SK-N-SH (cell line): ENCODE measurements around the gene RIN2.

Experiments used
- EZH2phosphoT487 ChIP-seq: fragments of 200-600 bp; sonication (generic); IDR thresholded peaks from 2 replicates; pipeline ENCODE4 v1.6.1; 2017; ENCODE audit warnings: low read depth, mixed run types, mild to moderate bottlenecking, antibody characterized with exemption, moderate library complexity, borderline replicate concordance
- POLR2AphosphoS5 ChIP-seq: IDR thresholded peaks from 2 replicates; pipeline ENCODE4 v1.6.1; 2012; ENCODE audit warnings: low read depth, low read length
- TF ChIP-seq, protein P1 (sequence below): fragments of 200-600 bp; sonication (generic); IDR thresholded peaks from 2 replicates; pipeline ENCODE4 v1.6.1; 2017; ENCODE audit warnings: antibody characterized with exemption, mild to moderate bottlenecking, moderate library complexity
- TF ChIP-seq, protein P2 (sequence below): IDR thresholded peaks from 2 replicates; pipeline ENCODE4 v1.6.1; 2012; ENCODE audit warnings: mild to moderate bottlenecking, low read depth, low read length, moderate library complexity

DNA sequence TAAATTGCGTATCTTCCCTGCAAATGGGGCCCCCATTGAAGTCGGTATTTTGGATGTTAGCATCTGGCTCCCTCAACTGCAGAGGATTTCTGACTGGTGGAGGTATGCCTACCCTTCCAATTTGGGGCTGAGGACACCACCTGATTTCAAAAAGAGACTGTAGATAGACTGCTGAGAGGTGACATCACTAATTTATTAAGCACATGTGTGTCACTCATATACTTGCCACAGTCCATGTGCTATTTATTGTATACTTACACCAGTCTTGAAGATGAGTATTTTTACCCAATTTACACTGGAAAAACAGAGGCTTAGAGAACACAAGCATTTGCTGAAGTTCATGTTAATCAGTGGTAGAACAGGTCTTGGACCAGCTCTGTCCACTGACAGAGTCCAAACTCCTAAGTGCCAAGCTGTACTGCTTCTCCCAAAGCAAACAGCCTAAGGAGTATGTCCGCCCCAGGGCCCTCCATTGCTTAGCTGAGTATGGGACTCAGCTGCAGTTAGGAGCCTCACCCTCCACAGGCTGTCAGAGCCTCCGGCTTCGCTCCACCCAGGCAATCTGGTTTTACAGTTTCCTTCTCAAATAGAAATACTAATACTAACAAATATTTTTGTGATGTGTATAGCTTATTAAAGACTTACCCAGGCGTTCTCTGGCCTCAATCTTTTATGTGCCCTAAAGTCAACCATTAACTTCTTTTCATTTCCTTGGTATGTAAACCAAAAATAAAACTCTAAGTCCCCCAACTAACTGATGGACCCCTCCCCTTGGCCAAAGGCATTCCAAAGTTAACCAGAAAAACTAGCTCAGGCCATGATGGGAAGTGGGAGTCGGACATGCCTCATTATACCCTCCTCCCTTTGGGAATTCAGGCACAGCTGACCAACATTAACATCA is 17.5 kb downstream of the RIN2 start:
- TF ChIP-seq, protein P1, sequence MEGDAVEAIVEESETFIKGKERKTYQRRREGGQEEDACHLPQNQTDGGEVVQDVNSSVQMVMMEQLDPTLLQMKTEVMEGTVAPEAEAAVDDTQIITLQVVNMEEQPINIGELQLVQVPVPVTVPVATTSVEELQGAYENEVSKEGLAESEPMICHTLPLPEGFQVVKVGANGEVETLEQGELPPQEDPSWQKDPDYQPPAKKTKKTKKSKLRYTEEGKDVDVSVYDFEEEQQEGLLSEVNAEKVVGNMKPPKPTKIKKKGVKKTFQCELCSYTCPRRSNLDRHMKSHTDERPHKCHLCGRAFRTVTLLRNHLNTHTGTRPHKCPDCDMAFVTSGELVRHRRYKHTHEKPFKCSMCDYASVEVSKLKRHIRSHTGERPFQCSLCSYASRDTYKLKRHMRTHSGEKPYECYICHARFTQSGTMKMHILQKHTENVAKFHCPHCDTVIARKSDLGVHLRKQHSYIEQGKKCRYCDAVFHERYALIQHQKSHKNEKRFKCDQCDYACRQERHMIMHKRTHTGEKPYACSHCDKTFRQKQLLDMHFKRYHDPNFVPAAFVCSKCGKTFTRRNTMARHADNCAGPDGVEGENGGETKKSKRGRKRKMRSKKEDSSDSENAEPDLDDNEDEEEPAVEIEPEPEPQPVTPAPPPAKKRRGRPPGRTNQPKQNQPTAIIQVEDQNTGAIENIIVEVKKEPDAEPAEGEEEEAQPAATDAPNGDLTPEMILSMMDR = no peak
- no peak for TF ChIP-seq EZH2phosphoT487
- TF ChIP-seq POLR2AphosphoS5 = no peak
- TF ChIP-seq, protein P2, sequence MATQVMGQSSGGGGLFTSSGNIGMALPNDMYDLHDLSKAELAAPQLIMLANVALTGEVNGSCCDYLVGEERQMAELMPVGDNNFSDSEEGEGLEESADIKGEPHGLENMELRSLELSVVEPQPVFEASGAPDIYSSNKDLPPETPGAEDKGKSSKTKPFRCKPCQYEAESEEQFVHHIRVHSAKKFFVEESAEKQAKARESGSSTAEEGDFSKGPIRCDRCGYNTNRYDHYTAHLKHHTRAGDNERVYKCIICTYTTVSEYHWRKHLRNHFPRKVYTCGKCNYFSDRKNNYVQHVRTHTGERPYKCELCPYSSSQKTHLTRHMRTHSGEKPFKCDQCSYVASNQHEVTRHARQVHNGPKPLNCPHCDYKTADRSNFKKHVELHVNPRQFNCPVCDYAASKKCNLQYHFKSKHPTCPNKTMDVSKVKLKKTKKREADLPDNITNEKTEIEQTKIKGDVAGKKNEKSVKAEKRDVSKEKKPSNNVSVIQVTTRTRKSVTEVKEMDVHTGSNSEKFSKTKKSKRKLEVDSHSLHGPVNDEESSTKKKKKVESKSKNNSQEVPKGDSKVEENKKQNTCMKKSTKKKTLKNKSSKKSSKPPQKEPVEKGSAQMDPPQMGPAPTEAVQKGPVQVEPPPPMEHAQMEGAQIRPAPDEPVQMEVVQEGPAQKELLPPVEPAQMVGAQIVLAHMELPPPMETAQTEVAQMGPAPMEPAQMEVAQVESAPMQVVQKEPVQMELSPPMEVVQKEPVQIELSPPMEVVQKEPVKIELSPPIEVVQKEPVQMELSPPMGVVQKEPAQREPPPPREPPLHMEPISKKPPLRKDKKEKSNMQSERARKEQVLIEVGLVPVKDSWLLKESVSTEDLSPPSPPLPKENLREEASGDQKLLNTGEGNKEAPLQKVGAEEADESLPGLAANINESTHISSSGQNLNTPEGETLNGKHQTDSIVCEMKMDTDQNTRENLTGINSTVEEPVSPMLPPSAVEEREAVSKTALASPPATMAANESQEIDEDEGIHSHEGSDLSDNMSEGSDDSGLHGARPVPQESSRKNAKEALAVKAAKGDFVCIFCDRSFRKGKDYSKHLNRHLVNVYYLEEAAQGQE = no peak
